Right ventricle myocardium inferior (tissue), 1 donor: Measurements from ENCODE around the gene GOLT1A. TPM values are rescaled to one million over a fixed set of nuclear protein-coding genes. Genes with fewer than 3 reads are reported as not detected.

Source experiments
- ATAC-seq: fragments of 200-7000 bp; cut with Tn5 transposase; one replicate; pipeline ENCODE4 v1.9.1; 2020; ENCODE audit warnings: mild to moderate bottlenecking, moderate library complexity
- DNase-seq: peaks from one replicate; pipeline ENCODE4 v3.0.0; 2021; ENCODE audit errors: missing footprints
- intact Hi-C: fragments of 100-400 bp; cut with DNase I; formaldehyde crosslinking; loops from one replicate; pipeline ENCODE4 v1.11.0; 2022
- total RNA-seq: library from RNA; stranded (reverse); fragmentation: NEBNext Ultra II Directional; extraction: Animal tissue kit (Norgen Biotek cat#: 25700); gene quantifications from one replicate; pipeline ENCODE4 v1.2.1, GENCODE V29; 2021
- donor health status: DM: no; HTN: yes; CAD: no; lungs with severe emphysema.

The GOLT1A gene
- total RNA-seq, 1 donor from 2014 or later = not detected

GRCh38 chr1:204223129-204223860 lies 9.5 kb upstream of the GOLT1A start:
- intact Hi-C loops = no loop called here
- ATAC-seq (no peak), DNase-seq (no peak)

GRCh38 chr1:204222764-204223055 lies 8.9 kb upstream of the GOLT1A start:
- ATAC-seq (no peak), DNase-seq (no peak)
- intact Hi-C loops = no loop called here

- DNase-seq = no peak
- no peak for ATAC-seq
- intact Hi-C loops = no loop called here
These were observed 8.4 kb upstream of the GOLT1A start for GRCh38 chr1:204222006-204222763.

- DNase-seq (no peak), ATAC-seq (no peak)
- intact Hi-C loops = no loop called here
These were observed 7.5 kb upstream of the GOLT1A start for GRCh38 chr1:204221271-204221670.

- ATAC-seq (no peak), DNase-seq (no peak)
- intact Hi-C loops = no loop called here
These were observed 6.3 kb upstream of the GOLT1A start for GRCh38 chr1:204219971-204220616.

- ATAC-seq (no peak), DNase-seq (no peak)
- intact Hi-C loops = no loop called here
These were observed 4.8 kb upstream of the GOLT1A start for GRCh38 chr1:204218552-204218951.

GRCh38 chr1:204217648-204218000 lies 3.8 kb upstream of the GOLT1A start:
- ATAC-seq = no peak
- no peak for DNase-seq
- intact Hi-C loops = no loop called here

- intact Hi-C loops = no loop called here
- no peak for DNase-seq
- ATAC-seq = no peak
These were observed 3.3 kb upstream of the GOLT1A start for GRCh38 chr1:204216880-204217647.

- intact Hi-C loops = no loop called here
- DNase-seq = no peak
These were observed 2.4 kb upstream of the GOLT1A start for GRCh38 chr1:204216236-204216635.

GRCh38 chr1:204212715-204213114 lies 1.1 kb downstream of the GOLT1A start:
- no peak for DNase-seq
- intact Hi-C loops = no loop called here
- no peak for ATAC-seq

More at GRCh38 chr1:204216236-204216635, 2.4 kb upstream of the GOLT1A start:
- ATAC-seq = no peak

- DNase-seq (no peak), ATAC-seq (no peak)
- intact Hi-C loops = no loop called here
These were observed 2.7 kb downstream of the GOLT1A start for GRCh38 chr1:204211046-204211445.

- DNase-seq (no peak), ATAC-seq (peak; percentile 84)
- intact Hi-C loops = loop anchor here (1.0 to 2.0 kb wide), 2 partner anchors 45 to 346 kb away; partner anchors contain the start of gene SNRPE
These were observed 6.6 kb downstream of the GOLT1A start for GRCh38 chr1:204207136-204207616.

- intact Hi-C loops = loop anchor here (2.0 kb wide), 1 partner anchor 345 kb away; the partner anchor contains the start of gene SNRPE
- ATAC-seq (no peak), DNase-seq (no peak)
These were observed 7.7 kb downstream of the GOLT1A start for GRCh38 chr1:204206121-204206520.

- ATAC-seq = no peak
- no peak for DNase-seq
- intact Hi-C loops = no loop called here
These were observed 8.3 kb downstream of the GOLT1A start for GRCh38 chr1:204205486-204205885.

- DNase-seq (no peak), ATAC-seq (no peak)
- intact Hi-C loops = no loop called here
These were observed 8.8 kb downstream of the GOLT1A start for GRCh38 chr1:204204944-204205343.

GRCh38 chr1:204203206-204203767 lies 10.5 kb downstream of the GOLT1A start:
- intact Hi-C loops = no loop called here
- no peak for DNase-seq

GRCh38 chr1:204202481-204202880 lies 11.3 kb downstream of the GOLT1A start:
- DNase-seq = no peak
- intact Hi-C loops = no loop called here
- no peak for ATAC-seq

More at GRCh38 chr1:204203206-204203767, 10.5 kb downstream of the GOLT1A start:
- ATAC-seq = no peak

GRCh38 chr1:204201348-204202040 lies 12.3 kb downstream of the GOLT1A start:
- ATAC-seq (no peak), DNase-seq (no peak)
- intact Hi-C loops = no loop called here
